Colonic mucosa (tissue), 4 donors: ENCODE measurements around the gene AMHR2. TPM values are rescaled to one million over a fixed set of nuclear protein-coding genes. Genes with fewer than 3 reads are reported as not detected.
"Not testable (repeated sequence)": the region's sequence is repeated elsewhere in the genome, so short reads cannot be mapped to it uniquely, and the experiment has no call there.

Experiments
- DNase-seq: peaks from one replicate; pipeline ENCODE4 v3.0.0-alpha.2; 2020
- H3K27ac ChIP-seq: fragments of 200-600 bp; one replicate; pipeline ENCODE4 v1.8.0; 2021
- H3K27me3 ChIP-seq: fragments of 200-600 bp; one replicate; pipeline ENCODE4 v1.8.0; 2021
- H3K36me3 ChIP-seq: fragments of 200-600 bp; one replicate; pipeline ENCODE4 v1.8.0; 2021
- H3K4me1 ChIP-seq: fragments of 200-600 bp; one replicate; pipeline ENCODE4 v1.8.0; 2021; ENCODE audit warnings: mild to moderate bottlenecking
- H3K4me3 ChIP-seq: fragments of 200-600 bp; one replicate; pipeline ENCODE4 v1.8.0; 2021
- H3K9ac ChIP-seq, 2 donors: one replicate each; pipeline ENCODE4 v1.7.0; 2013; ENCODE audit warnings: control low read depth in 2 of 2, low read depth in 2 of 2, low read length in 2 of 2
- H3K9me3 ChIP-seq: fragments of 200-600 bp; one replicate; pipeline ENCODE4 v1.8.0; 2021
- CTCF ChIP-seq: fragments of 200-600 bp; IDR thresholded peaks from one replicate; pipeline ENCODE4 v1.8.0; 2022; ENCODE audit warnings: antibody characterized with exemption, mild to moderate bottlenecking
- intact Hi-C: fragments of 100-400 bp; cut with DNase I; formaldehyde crosslinking; loops from one replicate; pipeline ENCODE4 v1.14.1; 2022
- total RNA-seq, 2 donors: library from RNA; stranded (reverse); fragmentation: NEBNext Ultra II Directional in 1 of 2; extraction: Animal tissue kit (Norgen Biotek cat#: 25700) in 1 of 2; gene quantifications; one replicate each; pipeline ENCODE4 v1.2.1, GENCODE V29; 2021
- donor health status: healthy.
- donor health status: DM: no; HTN: no; CAD: no.
- donor health status: DM: no; HTN: no; CAD: no.

AMHR2 gene
- total RNA-seq, 2 donors from 2014 or later, result 0.17 TPM; not detected in 1

- no peak for TF ChIP-seq CTCF
- Histone ChIP-seq H3K27me3 (no peaks in the 10 kb centered on the region), H3K27ac (no peak overlapping the region), H3K9ac (no peak overlapping the region), H3K36me3 (no peaks in the 10 kb centered on the region), H3K4me3 (no peak overlapping the region), H3K4me1 (no peaks in the 10 kb centered on the region), H3K9me3 (no peaks in the 10 kb centered on the region)
- intact Hi-C loops, result loop anchor here (2.0 kb wide), 1 partner anchor 67 kb away; no protein-coding TSS in a partner anchor
- DNase-seq, result no peak
Observed at GRCh38 chr12:53419756-53420155, 3.9 kb upstream of the AMHR2 start.

DNA sequence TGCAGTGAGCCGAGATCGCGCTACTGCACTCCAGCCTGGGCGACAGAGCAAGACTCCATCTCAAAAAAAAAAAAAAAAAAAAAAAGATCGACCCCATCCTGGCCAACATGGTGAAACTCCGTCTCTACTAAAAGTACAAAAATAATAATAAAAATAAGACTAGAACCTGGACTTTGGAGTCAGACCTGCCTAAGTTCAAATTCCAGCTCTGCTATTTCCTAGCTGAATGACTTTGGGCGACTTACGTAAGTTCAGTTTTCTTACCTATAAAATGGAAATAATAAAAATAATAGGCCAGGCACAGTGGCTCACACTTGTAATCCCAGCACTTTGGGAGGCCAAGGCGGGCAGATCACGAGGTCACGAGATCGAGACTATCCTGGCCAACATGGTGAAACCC, 1.4 kb upstream of the AMHR2 start:
- H3K27me3 ChIP-seq, H3K4me3 ChIP-seq, H3K9me3 ChIP-seq, intact Hi-C loops, H3K9ac ChIP-seq, H3K4me1 ChIP-seq, H3K36me3 ChIP-seq, DNase-seq, H3K27ac ChIP-seq: not testable (repeated sequence)

- Histone ChIP-seq H3K27ac (no peak overlapping the region), H3K4me1 (no peaks in the 10 kb centered on the region), H3K9me3 (no peaks in the 10 kb centered on the region), H3K9ac (no peak overlapping the region), H3K27me3 (no peaks in the 10 kb centered on the region), H3K36me3 (no peaks in the 10 kb centered on the region), H3K4me3 (no peak overlapping the region)
- intact Hi-C loops, result no loop called here
- DNase-seq, result no peak
- TF ChIP-seq CTCF, result no peak
Observed at GRCh38 chr12:53424626-53425514, 1.2 kb downstream of the AMHR2 start.

DNA sequence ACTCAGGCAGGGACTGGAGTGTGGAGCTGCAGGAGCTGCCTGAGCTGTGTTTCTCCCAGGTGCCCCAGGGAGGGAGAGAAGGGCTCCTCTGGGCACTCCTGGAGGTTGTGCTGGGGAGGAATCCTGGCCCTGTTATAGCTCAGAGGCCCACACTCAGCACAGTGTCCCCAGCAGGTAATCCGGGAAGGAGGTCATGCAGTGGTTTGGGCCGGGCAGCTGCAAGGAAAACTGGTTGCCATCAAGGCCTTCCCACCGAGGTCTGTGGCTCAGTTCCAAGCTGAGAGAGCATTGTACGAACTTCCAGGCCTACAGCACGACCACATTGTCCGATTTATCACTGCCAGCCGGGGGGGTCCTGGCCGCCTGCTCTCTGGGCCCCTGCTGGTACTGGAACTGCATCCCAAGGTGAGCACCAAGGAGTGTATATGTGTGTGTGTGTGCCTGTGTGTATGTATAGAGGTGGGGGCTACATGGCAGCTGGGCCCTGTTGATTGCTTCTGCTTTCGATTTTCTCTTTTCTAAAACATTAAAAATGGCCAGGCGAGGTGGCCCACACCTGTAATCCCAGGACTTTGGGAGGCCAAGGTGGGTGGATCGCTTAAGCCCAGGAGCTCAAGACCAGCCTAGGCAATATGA, 2.0 kb downstream of the AMHR2 start:
- intact Hi-C loops, result no loop called here

DNA sequence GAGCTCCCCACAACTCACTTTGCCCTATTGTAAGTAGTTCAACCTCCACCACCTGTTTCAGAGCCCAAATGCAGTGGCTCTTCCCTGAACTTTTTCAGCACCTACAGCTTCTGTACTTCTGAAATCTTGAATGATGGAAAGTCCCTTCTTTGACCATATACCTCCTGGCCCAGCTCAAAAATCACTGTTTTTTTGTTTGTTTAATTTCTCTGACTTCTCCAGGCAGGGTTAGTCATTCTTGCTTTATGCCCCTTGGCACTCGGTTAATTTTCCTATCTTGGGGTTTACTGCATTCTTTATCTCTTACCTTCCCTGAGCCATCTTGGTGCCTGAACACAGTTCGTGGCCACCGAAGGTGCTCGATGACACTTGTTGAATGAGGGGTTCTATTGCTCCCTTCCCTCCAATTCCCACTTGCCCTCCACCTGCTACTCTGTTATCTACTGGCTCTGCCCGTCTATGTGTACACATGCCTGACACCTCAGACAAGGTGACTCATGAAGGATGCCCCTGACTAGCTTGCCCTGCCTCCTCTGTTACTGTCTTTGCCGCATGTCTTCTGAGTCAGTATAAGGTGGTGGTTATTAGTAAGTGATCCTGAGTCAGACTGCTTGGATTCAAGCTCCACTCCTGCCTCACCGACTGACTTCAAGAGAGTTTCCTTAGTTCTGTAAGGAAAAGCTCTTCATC, 4.4 kb downstream of the AMHR2 start:
- Histone ChIP-seq H3K9ac (no peak overlapping the region), H3K36me3 (no peaks in the 10 kb centered on the region), H3K9me3 (no peaks in the 10 kb centered on the region), H3K27ac (no peak overlapping the region), H3K4me1 (no peaks in the 10 kb centered on the region), H3K4me3 (no peak overlapping the region), H3K27me3 (no peaks in the 10 kb centered on the region)
- DNase-seq, result no peak
- TF ChIP-seq CTCF, result no peak
- intact Hi-C loops, result no loop called here

More for the DNA sequence above, 2.0 kb downstream of the AMHR2 start:
- Histone ChIP-seq H3K9ac (no peak overlapping the region), H3K4me3 (no peak overlapping the region), H3K4me1 (no peaks in the 10 kb centered on the region), H3K36me3 (no peaks in the 10 kb centered on the region), H3K9me3 (no peaks in the 10 kb centered on the region), H3K27ac (no peak overlapping the region), H3K27me3 (no peaks in the 10 kb centered on the region)
- no peak for TF ChIP-seq CTCF
- no peak for DNase-seq
